Astrocyte (in vitro differentiated cells and primary cell): ENCODE measurements around the gene MYH11. TPM values are rescaled to one million over a fixed set of nuclear protein-coding genes. Genes with fewer than 3 reads are reported as not detected.

Source experiments
- DNase-seq: peaks from one replicate; pipeline ENCODE4 v3.0.0-alpha.2; 2010; ENCODE audit warnings: low read depth
- FAIRE-seq: peaks from 2 replicates; lab custom pipeline; 2011; peaks lifted over from hg19 to GRCh38; lab: Jason Lieb, UNC
- H2AFZ ChIP-seq: 2 replicates; pipeline ENCODE4 v1.6.0; 2012; ENCODE audit warnings: low read depth, low read length, inconsistent platforms
- H3K27ac ChIP-seq: 2 replicates; pipeline ENCODE4 v1.5.1; 2011; ENCODE audit warnings: low read depth, low read length, inconsistent platforms
- H3K27me3 ChIP-seq: 2 replicates; pipeline ENCODE4 v1.6.0; 2011; ENCODE audit warnings: low read length, inconsistent platforms; ENCODE audit not compliant: insufficient read depth
- H3K36me3 ChIP-seq: 2 replicates; pipeline ENCODE4 v1.5.1; 2011; ENCODE audit warnings: low read length, inconsistent platforms; ENCODE audit not compliant: insufficient read depth
- H3K4me1 ChIP-seq: 2 replicates; pipeline ENCODE4 v1.5.1; 2011; ENCODE audit warnings: low read length, inconsistent platforms; ENCODE audit not compliant: insufficient read depth
- H3K4me2 ChIP-seq: 2 replicates; pipeline ENCODE4 v1.6.0; 2012; ENCODE audit warnings: low read length, inconsistent platforms
- H3K4me3 ChIP-seq: 2 replicates; pipeline ENCODE4 v1.5.1; 2011; ENCODE audit warnings: low read depth, mild to moderate bottlenecking, low read length, inconsistent platforms; ENCODE audit not compliant: insufficient read depth
- H3K79me2 ChIP-seq: 2 replicates; pipeline ENCODE4 v1.6.0; 2012; ENCODE audit warnings: mild to moderate bottlenecking, low read length, inconsistent platforms; ENCODE audit not compliant: insufficient read depth
- H3K9ac ChIP-seq: 2 replicates; pipeline ENCODE4 v1.6.0; 2012; ENCODE audit warnings: mild to moderate bottlenecking, low read length, inconsistent platforms
- H3K9me3 ChIP-seq: 2 replicates; pipeline ENCODE4 v1.5.1; 2012; ENCODE audit warnings: low read depth, mild to moderate bottlenecking, low read length, inconsistent platforms; ENCODE audit not compliant: insufficient read depth
- H4K20me1 ChIP-seq: 2 replicates; pipeline ENCODE4 v1.6.0; 2012; ENCODE audit warnings: low read length, inconsistent platforms; ENCODE audit not compliant: insufficient read depth
- H3K27ac Mint-ChIP-seq: one replicate; pipeline ENCODE4 v1.8.0; 2021; ENCODE audit warnings: mild to moderate bottlenecking, mixed read lengths; ENCODE audit not compliant: unreplicated experiment
- H3K27me3 Mint-ChIP-seq: one replicate; pipeline ENCODE4 v1.8.0; 2021; ENCODE audit warnings: low read depth, mixed read lengths; ENCODE audit not compliant: unreplicated experiment
- H3K36me3 Mint-ChIP-seq: one replicate; pipeline ENCODE4 v1.8.0; 2021; ENCODE audit warnings: low read depth, mixed read lengths; ENCODE audit not compliant: unreplicated experiment
- H3K4me1 Mint-ChIP-seq: one replicate; pipeline ENCODE4 v1.8.0; 2021; ENCODE audit warnings: low read depth, mixed read lengths; ENCODE audit not compliant: unreplicated experiment
- H3K4me3 Mint-ChIP-seq: one replicate; pipeline ENCODE4 v1.8.0; 2021; ENCODE audit warnings: mild to moderate bottlenecking, moderate library complexity, mixed read lengths; ENCODE audit not compliant: unreplicated experiment
- H3K9me3 Mint-ChIP-seq: one replicate; pipeline ENCODE4 v1.8.0; 2021; ENCODE audit warnings: mild to moderate bottlenecking, mixed read lengths; ENCODE audit not compliant: unreplicated experiment
- CTCF ChIP-seq: IDR thresholded peaks from 2 replicates; pipeline ENCODE4 v1.5.1; 2011; ENCODE audit warnings: low read depth, mild to moderate bottlenecking, inconsistent platforms, low read length, moderate library complexity; ENCODE audit not compliant: insufficient read depth
- EZH2 ChIP-seq: IDR thresholded peaks from 2 replicates; pipeline ENCODE4 v1.6.1; 2012; ENCODE audit warnings: mild to moderate bottlenecking, low read length, inconsistent platforms; ENCODE audit not compliant: insufficient read depth
- total RNA-seq: library from RNA; stranded (reverse); gene quantifications from 2 replicates; pipeline ENCODE4 v1.2.1, GENCODE V29; 2021

MYH11 gene
- total RNA-seq, 1 donor from 2014 or later: 1.0 TPM

- Mint-ChIP-seq H3K4me1 (no peaks in the 10 kb centered on the region), H3K27me3 (no peaks in the 10 kb centered on the region)
Observed at GRCh38 chr16:15726715-15727114, 130.1 kb downstream of the MYH11 start.

GRCh38 chr16:15725641-15726240 is 131.1 kb downstream of the MYH11 start:
- Mint-ChIP-seq H3K4me1 (no peaks in the 10 kb centered on the region), H3K27ac (no peak overlapping the region), H3K27me3 (no peaks in the 10 kb centered on the region), H3K9me3 (peaks cover 4% of the 10 kb centered on the region), H3K36me3 (peaks cover 16% of the 10 kb centered on the region), H3K4me3 (no peak overlapping the region)
- FAIRE-seq (no peak), DNase-seq (no peak)
- Histone ChIP-seq H3K4me1 (no peaks in the 10 kb centered on the region), H2AFZ (no peak overlapping the region), H3K27ac (no peak overlapping the region), H3K9ac (no peak overlapping the region), H3K9me3 (no peaks in the 10 kb centered on the region), H3K27me3 (no peaks in the 10 kb centered on the region), H3K4me3 (no peak overlapping the region), H4K20me1 (no peaks in the 10 kb centered on the region), H3K36me3 (no peaks in the 10 kb centered on the region), H3K79me2 (no peaks in the 10 kb centered on the region), H3K4me2 (no peak overlapping the region)
- no peak for TF ChIP-seq EZH2
- no peak for TF ChIP-seq CTCF

More at GRCh38 chr16:15726715-15727114, 130.1 kb downstream of the MYH11 start:
- H3K27me3 ChIP-seq: no peaks in the 10 kb centered on the region
- H3K4me3 ChIP-seq: no peak overlapping the region
- H3K4me2 ChIP-seq: no peak overlapping the region
- Mint-ChIP-seq H3K9me3 (peaks cover 4% of the 10 kb centered on the region), H3K4me3 (no peak overlapping the region), H3K27ac (no peak overlapping the region), H3K36me3 (peaks cover 14% of the 10 kb centered on the region)
- no peak overlapping the region for H3K27ac ChIP-seq
- DNase-seq (no peak), FAIRE-seq (no peak)
- no peaks in the 10 kb centered on the region for H3K36me3 ChIP-seq
- H3K4me1 ChIP-seq: no peaks in the 10 kb centered on the region
- no peaks in the 10 kb centered on the region for H3K9me3 ChIP-seq
- no peaks in the 10 kb centered on the region for H3K79me2 ChIP-seq
- H4K20me1 ChIP-seq: no peaks in the 10 kb centered on the region
- TF ChIP-seq CTCF: no peak
- TF ChIP-seq EZH2: no peak
- H2AFZ ChIP-seq: no peak overlapping the region
- H3K9ac ChIP-seq: no peak overlapping the region

GRCh38 chr16:15723808-15724207 is 133.0 kb downstream of the MYH11 start:
- no peak overlapping the region for H3K27ac ChIP-seq
- Mint-ChIP-seq H3K27ac (no peak overlapping the region), H3K27me3 (no peaks in the 10 kb centered on the region), H3K4me3 (no peak overlapping the region), H3K36me3 (peaks cover 26% of the 10 kb centered on the region), H3K4me1 (no peaks in the 10 kb centered on the region), H3K9me3 (peaks cover 4% of the 10 kb centered on the region)
- H3K9ac ChIP-seq: no peak overlapping the region
- no peak overlapping the region for H3K4me2 ChIP-seq
- no peaks in the 10 kb centered on the region for H4K20me1 ChIP-seq
- no peaks in the 10 kb centered on the region for H3K36me3 ChIP-seq
- no peak overlapping the region for H3K4me3 ChIP-seq
- H3K79me2 ChIP-seq: no peaks in the 10 kb centered on the region
- H3K27me3 ChIP-seq: no peaks in the 10 kb centered on the region
- FAIRE-seq (no peak), DNase-seq (no peak)
- TF ChIP-seq CTCF (no peak), EZH2 (no peak)
- no peaks in the 10 kb centered on the region for H3K4me1 ChIP-seq
- no peaks in the 10 kb centered on the region for H3K9me3 ChIP-seq
- no peak overlapping the region for H2AFZ ChIP-seq
